Esophagus muscularis mucosa (tissue), 4 donors: ENCODE results near the gene PDSS2. TPM values are rescaled to one million over a fixed set of nuclear protein-coding genes. Genes with fewer than 3 reads are reported as not detected.

Source experiments
- DNase-seq: peaks from one replicate; pipeline ENCODE4 v3.0.0-alpha.2; 2017; ENCODE audit errors: extremely low spot score
- H3K27ac ChIP-seq, 4 donors: fragments of 200-600 bp; sonication (generic); replicated peaks in 1 of 4; 1 replicate in 3 of 4; 2 replicates in 1 of 4; pipeline ENCODE4 v1.5.1; 2016 to 2019; ENCODE audit warnings: mild to moderate bottlenecking in 1 of 4
- H3K27me3 ChIP-seq, 4 donors: fragments of 200-600 bp; sonication (generic); one replicate each; pipeline versions ENCODE4 v1.5.1 to v1.6.0; 2016 to 2019
- H3K36me3 ChIP-seq, 4 donors: fragments of 200-600 bp; sonication (generic); one replicate each; pipeline ENCODE4 v1.5.1; 2016 to 2019
- H3K4me1 ChIP-seq, 4 donors: fragments of 200-600 bp; sonication (generic); one replicate each; pipeline ENCODE4 v1.5.1; 2016 to 2019
- H3K4me3 ChIP-seq, 4 donors: fragments of 200-600 bp; sonication (generic); 1 replicate in 2 of 4; 2 replicates in 2 of 4; pipeline ENCODE4 v1.5.1; 2016 to 2019; ENCODE audit warnings: mild to moderate bottlenecking in 4 of 4, moderate library complexity in 1 of 4
- H3K9me3 ChIP-seq, 4 donors: fragments of 200-600 bp; sonication (generic); 1 replicate in 3 of 4; 2 replicates in 1 of 4; pipeline ENCODE4 v1.5.1; 2016 to 2019
- CTCF ChIP-seq, 3 experiments: fragments of 200-600 bp in 2 of 3; fragments of 450-650 bp in 1 of 3; sonication (generic) in 2 of 3; IDR thresholded peaks; one replicate each; pipeline ENCODE4 v1.5.1; 2017 to 2019; ENCODE audit warnings: antibody characterized with exemption in 3 of 3, mild to moderate bottlenecking in 2 of 3, moderate library complexity in 1 of 3
- EP300 ChIP-seq: sonication (generic); formaldehyde crosslinking; IDR thresholded peaks from one replicate; pipeline ENCODE4 v1.6.1; 2017; ENCODE audit warnings: antibody characterized with exemption
- POLR2A ChIP-seq: fragments of 450-650 bp; IDR thresholded peaks from one replicate; pipeline ENCODE4 v1.6.1; 2017; ENCODE audit warnings: antibody characterized with exemption, moderate library complexity, mild to moderate bottlenecking, low read depth
- POLR2AphosphoS5 ChIP-seq, 2 donors: sonication (generic); formaldehyde crosslinking; IDR thresholded peaks; one replicate each; pipeline ENCODE4 v1.6.1; 2017; ENCODE audit warnings: antibody characterized with exemption in 2 of 2
- WGBS: methylation state at CpG from one replicate; pipeline ENCODE4 v1.1.5; 2018; 5-methylcytosine and 5-hydroxymethylcytosine counted together
- intact Hi-C: fragments of 100-400 bp; cut with DNase I; formaldehyde crosslinking; loops from one replicate; pipeline ENCODE4 v1.15.1; 2023
- total RNA-seq, 4 donors: library from RNA; depleted of rRNA; stranded (reverse); fragments of >200 nt; gene quantifications; one replicate each; pipeline versions ENCODE4 v1.1.0 to v1.2.1, GENCODE V29; 2016

PDSS2 gene
- total RNA-seq, 4 donors from 2014 or later: 6.6 to 10.8 (median 8.7) TPM

GRCh38 chr6:107186047-107186446, 273.3 kb downstream of the PDSS2 start:
- no peak overlapping the region for H3K4me3 ChIP-seq
- no peaks in the 10 kb centered on the region for H3K27me3 ChIP-seq
- peaks cover 0 to 17% (median 2%) of the 10 kb centered on the region in 4 donors for H3K36me3 ChIP-seq
- H3K27ac ChIP-seq: no peak overlapping the region
- 62% methylated on average over 1 of the region's 1 CpG for WGBS
- intact Hi-C loops: no loop called here
- TF ChIP-seq POLR2AphosphoS5 (IDR thresholded peaks at IDR 0.05): no peak
- TF ChIP-seq CTCF (IDR thresholded peaks at IDR 0.05): no peak
- H3K9me3 ChIP-seq: no peaks in the 10 kb centered on the region
- H3K4me1 ChIP-seq: no peaks in the 10 kb centered on the region
- DNase-seq: no peak

DNA sequence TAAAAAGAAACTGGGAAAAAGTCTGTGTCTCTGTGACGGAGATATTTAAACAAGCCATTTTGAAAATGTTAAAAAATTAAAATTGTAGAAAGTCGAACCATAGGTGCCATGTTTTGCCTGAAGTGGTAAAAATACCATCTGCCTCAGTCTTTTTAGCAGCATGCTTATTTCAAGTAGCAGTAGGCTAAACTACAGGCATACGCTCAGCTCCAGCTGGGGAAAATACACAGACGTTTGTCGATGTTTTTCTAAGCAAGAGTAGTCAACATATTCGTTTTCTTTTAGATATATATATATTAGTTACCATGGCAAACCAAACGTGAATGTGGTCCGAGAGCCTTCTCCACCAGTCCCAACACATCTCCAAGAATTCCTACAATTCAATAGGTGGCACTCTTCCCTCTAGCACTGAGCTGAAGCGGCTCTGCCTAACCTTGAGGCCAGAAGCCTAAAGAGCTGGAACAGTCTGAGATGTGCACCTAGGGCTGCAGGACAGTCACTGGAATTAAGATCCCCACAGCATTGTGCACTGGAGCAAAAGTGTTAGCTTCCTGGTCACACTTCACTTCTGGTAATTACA, 273.9 kb downstream of the PDSS2 start:
- Histone ChIP-seq H3K27me3 (no peaks in the 10 kb centered on the region), H3K36me3 (peaks cover 0 to 17% (median 2%) of the 10 kb centered on the region in 4 donors), H3K4me3 (no peak overlapping the region), H3K9me3 (no peaks in the 10 kb centered on the region), H3K4me1 (no peaks in the 10 kb centered on the region), H3K27ac (no peak overlapping the region)
- intact Hi-C loops: no loop called here
- TF ChIP-seq POLR2A: no peak
- no peak for TF ChIP-seq CTCF (IDR thresholded peaks at IDR 0.05)
- WGBS: 85% methylated on average over 9 of the region's 9 CpGs
- no peak for DNase-seq

DNA sequence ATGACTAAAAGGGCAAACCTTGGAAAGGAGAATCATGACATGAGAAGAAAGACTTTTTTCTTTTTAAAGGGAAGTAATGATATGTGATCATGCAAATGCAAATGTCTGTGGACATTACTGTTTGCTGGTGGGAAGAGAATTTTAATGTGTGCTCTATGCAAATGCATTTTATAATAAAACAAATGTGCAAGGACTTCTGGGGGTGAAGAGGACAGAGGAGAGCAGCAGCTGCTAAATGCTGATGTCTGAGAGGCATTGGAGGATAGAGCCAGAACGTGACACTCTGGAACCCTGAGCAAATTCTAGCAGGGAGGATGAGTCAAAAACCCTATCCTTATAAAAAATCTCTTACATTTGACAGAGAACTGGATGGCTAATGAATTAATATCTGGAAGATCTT, 274.9 kb downstream of the PDSS2 start:
- 81% methylated on average over 1 of the region's 1 CpG for WGBS
- H3K4me1 ChIP-seq: no peaks in the 10 kb centered on the region
- TF ChIP-seq POLR2A (no peak), EP300 (no peak), POLR2AphosphoS5 (IDR thresholded peaks at IDR 0.05) (no peak)
- H3K4me3 ChIP-seq: no peak overlapping the region
- H3K27ac ChIP-seq: no peak overlapping the region
- intact Hi-C loops: no loop called here
- no peak for DNase-seq
- H3K9me3 ChIP-seq: no peaks in the 10 kb centered on the region
- peaks cover 0 to 14% (median 2%) of the 10 kb centered on the region in 4 donors for H3K36me3 ChIP-seq
- no peaks in the 10 kb centered on the region for H3K27me3 ChIP-seq

DNA sequence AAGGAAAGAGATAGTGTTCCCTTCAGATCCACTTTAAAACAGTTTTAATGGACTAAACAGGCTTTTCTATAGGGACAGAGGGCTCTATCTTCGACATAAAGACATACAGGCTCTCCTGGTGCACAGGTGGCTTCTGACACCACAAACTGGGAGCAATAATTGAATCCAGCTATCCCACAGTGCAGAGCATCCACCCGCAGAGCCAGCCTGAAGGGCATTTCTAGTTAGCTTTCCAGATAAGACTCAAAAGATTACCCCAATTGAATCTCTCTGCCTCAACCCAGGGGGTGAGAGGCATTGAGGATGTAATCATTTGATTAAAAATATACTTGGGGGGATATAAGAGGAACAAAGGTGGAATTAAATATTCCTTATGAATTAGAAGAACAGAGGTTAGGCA, 279.3 kb downstream of the PDSS2 start:
- H3K27me3 ChIP-seq: no peaks in the 10 kb centered on the region
- no peak overlapping the region for H3K27ac ChIP-seq
- DNase-seq: no peak
- 100% methylated on average over 2 of the region's 2 CpGs for WGBS
- H3K36me3 ChIP-seq: peaks cover 0 to 7% (median 2%) of the 10 kb centered on the region in 4 donors
- TF ChIP-seq EP300: no peak
- TF ChIP-seq POLR2AphosphoS5 (IDR thresholded peaks at IDR 0.05): no peak
- TF ChIP-seq CTCF (IDR thresholded peaks at IDR 0.05): no peak
- no peak for TF ChIP-seq POLR2A
- H3K9me3 ChIP-seq: no peaks in the 10 kb centered on the region
- H3K4me1 ChIP-seq: no peaks in the 10 kb centered on the region
- intact Hi-C loops: no loop called here
- no peak overlapping the region for H3K4me3 ChIP-seq

DNA sequence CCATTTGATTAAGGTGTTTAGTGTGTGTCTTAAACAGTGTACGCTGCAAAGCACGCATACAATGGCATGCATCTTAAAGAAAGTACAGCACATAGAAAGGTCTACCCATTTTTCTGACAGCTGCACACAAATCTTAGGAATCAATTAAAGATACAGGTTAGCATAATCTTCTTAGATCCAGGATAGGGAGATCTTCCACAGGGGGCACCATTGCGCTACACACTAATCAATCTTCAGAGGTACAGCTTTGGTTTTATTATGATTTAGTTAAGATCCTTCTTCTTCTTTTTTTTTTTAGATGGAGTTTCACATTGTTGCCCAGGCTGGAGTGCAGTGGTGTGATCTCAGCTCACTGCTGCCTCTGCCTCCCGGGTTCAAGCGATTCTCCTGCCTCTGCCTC, 280.4 kb downstream of the PDSS2 start:
- no peak for DNase-seq
- H3K27me3 ChIP-seq: no peaks in the 10 kb centered on the region
- intact Hi-C loops: no loop called here
- no peak overlapping the region for H3K27ac ChIP-seq
- TF ChIP-seq CTCF (IDR thresholded peaks at IDR 0.05) (peak in 1 of 3 experiments; percentile 5), POLR2AphosphoS5 (IDR thresholded peaks at IDR 0.05) (no peak)
- peaks cover 0 to 7% (median 2%) of the 10 kb centered on the region in 4 donors for H3K36me3 ChIP-seq
- WGBS: over 99% methylated on average over 5 of the region's 5 CpGs
- H3K9me3 ChIP-seq: no peaks in the 10 kb centered on the region
- H3K4me1 ChIP-seq: no peaks in the 10 kb centered on the region
- no peak overlapping the region for H3K4me3 ChIP-seq
